Sigmoid colon (tissue), 7 donors: ENCODE results near the gene SLC39A12. TPM values are rescaled to one million over a fixed set of nuclear protein-coding genes. Genes with fewer than 3 reads are reported as not detected.
A peak's percentile ranks its signal among the peaks of the same experiment; 100 is the strongest.

Experiments used
- DNase-seq: peaks from one replicate; pipeline ENCODE4 v3.0.0-alpha.2; 2019
- H3K27ac ChIP-seq, 4 donors: fragments of 200-600 bp; sonication (generic); one replicate each; pipeline ENCODE4 v1.5.1; 2016 to 2019; ENCODE audit warnings: mild to moderate bottlenecking in 1 of 4
- H3K27me3 ChIP-seq, 3 donors: fragments of 200-600 bp; sonication (generic); one replicate each; pipeline ENCODE4 v1.5.1; 2019; ENCODE audit warnings: mild to moderate bottlenecking in 1 of 3
- H3K36me3 ChIP-seq, 4 donors: fragments of 200-600 bp; sonication (generic); one replicate each; pipeline ENCODE4 v1.5.1; 2016 to 2019
- H3K4me1 ChIP-seq, 4 donors: fragments of 200-600 bp; sonication (generic); one replicate each; pipeline ENCODE4 v1.5.1; 2017 to 2019
- H3K4me3 ChIP-seq, 4 donors: fragments of 200-600 bp; sonication (generic); one replicate each; pipeline ENCODE4 v1.5.1; 2017 to 2019; ENCODE audit warnings: mild to moderate bottlenecking in 2 of 4, moderate library complexity in 1 of 4
- H3K9me3 ChIP-seq, 4 donors: fragments of 200-600 bp in 3 of 4; sonication (generic) in 3 of 4; one replicate each; pipeline versions ENCODE4 v1.5.1 to v1.6.1; 2013 to 2019
- EP300 ChIP-seq, 4 donors: sonication (generic); formaldehyde crosslinking; IDR thresholded peaks; one replicate each; pipeline ENCODE4 v1.6.1; 2017; ENCODE audit warnings: antibody characterized with exemption in 4 of 4
- POLR2A ChIP-seq, 2 donors: fragments of 450-650 bp; IDR thresholded peaks; one replicate each; pipeline ENCODE4 v1.6.1; 2016; ENCODE audit warnings: antibody characterized with exemption in 2 of 2, mild to moderate bottlenecking in 2 of 2, moderate library complexity in 2 of 2
- POLR2AphosphoS5 ChIP-seq, 4 donors: sonication (generic); formaldehyde crosslinking; IDR thresholded peaks; one replicate each; pipeline ENCODE4 v1.6.1; 2017; ENCODE audit warnings: antibody characterized with exemption in 4 of 4
- WGBS, 2 donors: extraction: QIAGEN DNeasy Blood & Tissue Kit; methylation state at CpG; one replicate each; pipeline ENCODE4 v1.1.7; 2013; 5-methylcytosine and 5-hydroxymethylcytosine counted together
- intact Hi-C: fragments of 100-400 bp; cut with DNase I; formaldehyde crosslinking; loops from one replicate; pipeline ENCODE4 v1.15.1; 2023
- polyA plus RNA-seq, 3 donors: library from polyadenylated mRNA; stranded (reverse); fragments of 200-250 nt; gene quantifications; one replicate each; pipeline ENCODE4 v1.2.3, GENCODE V29; 2013
- total RNA-seq, 4 donors: library from RNA; depleted of rRNA; stranded (reverse); fragments of >200 nt; gene quantifications; one replicate each; pipeline ENCODE4 v1.1.0, GENCODE V29; 2016
- TF ChIP-seq, protein P1 (sequence below), 4 experiments: fragments of 450-650 bp in 3 of 4; fragments of 200-600 bp in 1 of 4; IDR thresholded peaks; one replicate each; pipeline ENCODE4 v1.5.1; 2016 to 2019; ENCODE audit warnings: antibody characterized with exemption in 4 of 4, mild to moderate bottlenecking in 3 of 4, moderate library complexity in 2 of 4
- donor health status: healthy with polysubstance abuse.
- donor health status: Bipolar disorder and iron deficiency.
- donor health status: healthy.

The SLC39A12 gene
- total and polyA plus RNA-seq, 7 donors: 0.14 to 0.16 TPM; not detected in 5

DNA sequence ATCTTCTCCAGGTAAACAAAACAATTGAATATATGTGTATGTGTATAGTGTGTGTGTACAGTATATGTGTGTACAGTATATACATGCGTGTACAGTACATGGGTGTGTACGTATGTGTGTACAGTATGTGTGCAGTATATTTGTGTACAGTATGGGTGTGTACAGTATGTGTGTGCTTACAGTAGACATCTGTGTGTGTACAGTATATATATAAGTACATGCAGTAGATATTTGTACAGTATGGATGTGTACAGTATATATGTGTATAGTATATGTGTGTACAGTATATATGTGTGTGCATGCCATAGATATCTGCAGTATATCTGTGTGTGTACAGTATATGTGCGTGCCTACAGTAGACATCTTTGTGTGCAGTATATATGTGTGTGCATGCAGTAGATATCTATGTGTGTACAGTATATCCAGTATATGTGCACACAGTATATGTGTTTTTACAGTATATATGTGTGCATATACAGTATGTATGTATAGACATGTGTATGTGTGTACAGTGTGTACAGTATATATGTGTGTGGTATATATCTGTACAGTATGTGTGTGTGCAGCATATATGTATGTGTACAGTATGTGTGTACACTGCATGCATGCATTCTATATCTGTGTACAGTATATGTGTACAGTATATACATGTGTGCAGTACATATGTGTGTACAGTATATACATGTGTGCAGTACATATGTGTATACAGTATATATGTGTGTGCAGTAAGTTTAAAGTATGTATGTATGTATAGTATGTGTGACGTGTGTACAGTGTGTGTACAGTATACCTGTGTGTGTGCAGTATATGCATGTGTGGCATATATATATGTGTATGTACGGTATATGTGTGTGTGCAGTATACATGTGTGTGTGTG is 37.3 kb upstream of the SLC39A12 start:
- H3K9me3 ChIP-seq: no peaks in the 10 kb centered on the region
- no peak for DNase-seq
- no peaks in the 10 kb centered on the region for H3K27me3 ChIP-seq
- intact Hi-C loops: loop anchor here (5.0 kb wide), 2 partner anchors 228 to 288 kb away; partner anchors contain the start of gene CACNB2
- 89 to 94% methylated on average over 5 of the region's 5 CpGs for WGBS, 2 donors
- no peak for TF ChIP-seq POLR2A (IDR thresholded peaks at IDR 0.05)
- TF ChIP-seq, protein P1, sequence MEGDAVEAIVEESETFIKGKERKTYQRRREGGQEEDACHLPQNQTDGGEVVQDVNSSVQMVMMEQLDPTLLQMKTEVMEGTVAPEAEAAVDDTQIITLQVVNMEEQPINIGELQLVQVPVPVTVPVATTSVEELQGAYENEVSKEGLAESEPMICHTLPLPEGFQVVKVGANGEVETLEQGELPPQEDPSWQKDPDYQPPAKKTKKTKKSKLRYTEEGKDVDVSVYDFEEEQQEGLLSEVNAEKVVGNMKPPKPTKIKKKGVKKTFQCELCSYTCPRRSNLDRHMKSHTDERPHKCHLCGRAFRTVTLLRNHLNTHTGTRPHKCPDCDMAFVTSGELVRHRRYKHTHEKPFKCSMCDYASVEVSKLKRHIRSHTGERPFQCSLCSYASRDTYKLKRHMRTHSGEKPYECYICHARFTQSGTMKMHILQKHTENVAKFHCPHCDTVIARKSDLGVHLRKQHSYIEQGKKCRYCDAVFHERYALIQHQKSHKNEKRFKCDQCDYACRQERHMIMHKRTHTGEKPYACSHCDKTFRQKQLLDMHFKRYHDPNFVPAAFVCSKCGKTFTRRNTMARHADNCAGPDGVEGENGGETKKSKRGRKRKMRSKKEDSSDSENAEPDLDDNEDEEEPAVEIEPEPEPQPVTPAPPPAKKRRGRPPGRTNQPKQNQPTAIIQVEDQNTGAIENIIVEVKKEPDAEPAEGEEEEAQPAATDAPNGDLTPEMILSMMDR (IDR thresholded peaks at IDR 0.05): no peak
- no peak for TF ChIP-seq POLR2AphosphoS5 (IDR thresholded peaks at IDR 0.05)
- no peak overlapping the region for H3K4me3 ChIP-seq
- H3K27ac ChIP-seq: peak overlapping the region in 1 of 4 donors; percentile 40
- no peaks in the 10 kb centered on the region for H3K36me3 ChIP-seq
- H3K4me1 ChIP-seq: peaks cover 0 to 36% (median 23%) of the 10 kb centered on the region in 4 donors

DNA sequence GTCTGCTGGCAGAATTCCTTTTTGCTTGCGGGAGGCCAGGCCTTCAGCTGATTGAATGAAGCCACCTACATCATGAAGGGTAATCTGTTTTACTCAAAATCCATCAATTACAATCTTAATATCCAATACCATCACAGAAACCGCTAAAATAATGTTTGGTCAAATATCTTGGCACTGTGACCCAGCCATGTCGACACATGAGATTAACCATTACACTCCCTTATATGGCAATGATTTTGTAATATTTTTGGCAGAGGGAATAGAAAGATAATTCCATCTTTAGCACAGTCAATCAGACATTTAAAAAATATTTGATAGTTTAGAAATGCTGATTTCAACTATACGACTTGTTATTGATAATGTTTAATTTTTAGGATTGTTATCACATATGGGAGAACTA is 36.5 kb upstream of the SLC39A12 start:
- intact Hi-C loops: loop anchor here (5.0 kb wide), 1 partner anchor 287 kb away; no protein-coding TSS in a partner anchor
- peak overlapping the region in 1 of 4 donors; percentile 40 for H3K27ac ChIP-seq
- WGBS, 2 donors: 89 to 93% methylated on average over 4 of the region's 4 CpGs
- no peaks in the 10 kb centered on the region for H3K36me3 ChIP-seq
- H3K27me3 ChIP-seq: no peaks in the 10 kb centered on the region
- no peak overlapping the region for H3K4me3 ChIP-seq
- H3K9me3 ChIP-seq: no peaks in the 10 kb centered on the region
- TF ChIP-seq POLR2AphosphoS5 (IDR thresholded peaks at IDR 0.05) (peak; percentile 69 to 88 (median 83)), POLR2A (IDR thresholded peaks at IDR 0.05) (no peak)
- no peak for DNase-seq
- peaks cover 0 to 36% (median 21%) of the 10 kb centered on the region in 4 donors for H3K4me1 ChIP-seq

DNA sequence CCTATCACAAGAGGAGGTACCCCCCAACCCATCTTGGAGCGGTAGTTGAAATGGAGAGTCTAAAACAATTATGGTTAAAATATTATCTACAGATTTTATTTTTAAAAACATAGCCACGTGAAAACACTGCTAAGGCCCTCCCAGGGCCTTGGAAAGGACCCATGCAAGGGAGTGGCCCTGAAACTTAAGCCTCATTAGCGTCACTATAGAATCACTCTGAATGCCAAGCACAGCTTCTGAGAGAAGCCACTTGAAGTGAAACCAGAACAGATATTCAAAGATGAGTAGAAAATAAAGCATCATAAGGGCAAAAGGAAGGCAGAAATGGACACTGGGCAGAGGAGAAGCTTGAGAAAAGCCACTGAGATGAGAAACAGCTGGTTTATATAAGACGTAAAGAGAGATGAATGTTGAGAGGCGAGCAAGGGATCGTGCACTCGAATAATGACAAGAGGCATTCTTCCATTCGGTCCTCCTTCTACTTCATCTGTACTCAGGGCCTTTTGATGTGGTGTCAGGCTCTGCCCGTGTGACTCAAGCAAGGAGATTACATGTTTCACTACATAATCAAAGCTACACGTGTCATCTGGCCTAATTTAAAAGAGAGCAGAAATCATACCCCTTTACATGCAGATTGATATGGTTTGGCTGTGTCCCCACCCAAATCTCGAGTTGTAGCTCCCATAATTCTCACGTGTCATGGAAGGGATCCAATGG is 33.4 kb upstream of the SLC39A12 start:
- TF ChIP-seq POLR2AphosphoS5 (IDR thresholded peaks at IDR 0.05): no peak
- no peak for TF ChIP-seq EP300 (IDR thresholded peaks at IDR 0.05)
- no peak for TF ChIP-seq POLR2A (IDR thresholded peaks at IDR 0.05)
- TF ChIP-seq, protein P1 (IDR thresholded peaks at IDR 0.05): no peak
- intact Hi-C loops: loop anchor here (5.0 kb wide), 1 partner anchor 284 kb away; no protein-coding TSS in a partner anchor
- H3K9me3 ChIP-seq: no peaks in the 10 kb centered on the region
- 74 to 90% methylated on average over 12 of the region's 12 CpGs for WGBS, 2 donors
- DNase-seq: no peak
- peaks cover 0 to 39% (median 17%) of the 10 kb centered on the region in 4 donors for H3K4me1 ChIP-seq
- no peaks in the 10 kb centered on the region for H3K27me3 ChIP-seq
- H3K36me3 ChIP-seq: no peaks in the 10 kb centered on the region
- H3K27ac ChIP-seq: peak overlapping the region in 1 of 4 donors; percentile 14
- H3K4me3 ChIP-seq: no peak overlapping the region

DNA sequence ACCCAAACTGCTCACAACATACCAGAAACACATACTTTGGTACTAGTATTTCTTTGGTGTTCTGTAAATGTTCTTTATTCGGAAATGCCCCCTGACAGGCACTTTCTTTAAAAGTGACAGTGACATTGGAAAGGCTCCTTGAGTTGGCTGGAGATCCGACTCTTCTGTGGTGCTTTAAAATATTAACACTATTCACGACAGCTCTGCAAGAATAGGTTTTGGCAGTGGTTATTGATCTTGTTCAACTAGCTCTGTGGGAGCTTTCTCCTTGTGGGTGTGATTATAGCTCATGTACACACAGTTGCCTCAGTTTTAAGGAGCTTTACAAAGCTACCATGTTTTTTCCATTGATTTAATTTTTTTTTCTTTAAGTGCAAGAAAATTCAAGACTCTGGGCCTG is 30.3 kb upstream of the SLC39A12 start:
- intact Hi-C loops: loop anchor here (5.0 kb wide), 1 partner anchor 141 kb away; no protein-coding TSS in a partner anchor
- TF ChIP-seq EP300 (IDR thresholded peaks at IDR 0.05) (no peak), POLR2A (IDR thresholded peaks at IDR 0.05) (no peak), POLR2AphosphoS5 (IDR thresholded peaks at IDR 0.05) (no peak)
- TF ChIP-seq, protein P1 (IDR thresholded peaks at IDR 0.05): no peak
- Histone ChIP-seq H3K4me1 (peaks cover 0 to 22% (median 7%) of the 10 kb centered on the region in 4 donors), H3K4me3 (no peak overlapping the region), H3K27ac (no peak overlapping the region), H3K27me3 (no peaks in the 10 kb centered on the region), H3K9me3 (no peaks in the 10 kb centered on the region), H3K36me3 (no peaks in the 10 kb centered on the region)
- no peak for DNase-seq
- WGBS, 2 donors: 86 to 91% methylated on average over 3 of the region's 3 CpGs

DNA sequence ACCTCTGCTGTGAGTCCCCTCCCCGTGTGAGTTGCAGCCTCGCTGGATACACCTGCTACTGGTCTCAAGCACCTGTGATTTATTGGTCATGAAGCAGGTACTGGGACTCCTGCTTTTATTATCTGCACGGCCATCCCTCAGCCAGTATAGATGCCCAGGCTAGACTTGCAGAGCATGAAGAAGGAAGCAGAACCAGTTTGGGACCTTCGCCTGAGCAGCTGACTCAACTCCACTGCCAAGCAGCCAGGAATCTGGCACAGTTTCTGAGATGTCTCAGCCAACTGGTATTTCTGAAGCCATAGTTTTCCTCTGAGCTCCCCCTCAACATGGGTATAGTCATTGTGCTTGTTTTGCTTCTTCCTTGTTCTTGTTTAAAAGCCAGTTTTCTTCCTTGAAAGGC is 28.0 kb upstream of the SLC39A12 start:
- peaks cover 0 to 22% (median 7%) of the 10 kb centered on the region in 4 donors for H3K4me1 ChIP-seq
- H3K9me3 ChIP-seq: no peaks in the 10 kb centered on the region
- H3K27ac ChIP-seq: peak overlapping the region in 2 of 4 donors; percentile 63 to 66
- WGBS, 2 donors: 18 to 64% methylated on average over 4 of the region's 4 CpGs
- H3K27me3 ChIP-seq: no peaks in the 10 kb centered on the region
- H3K36me3 ChIP-seq: no peaks in the 10 kb centered on the region
- TF ChIP-seq POLR2AphosphoS5 (IDR thresholded peaks at IDR 0.05) (peak in 2 of 4 donors; percentile 31 to 48), EP300 (IDR thresholded peaks at IDR 0.05) (no peak)
- intact Hi-C loops: loop anchor here (5.0 kb wide), 1 partner anchor 139 kb away; no protein-coding TSS in a partner anchor
- no peak overlapping the region for H3K4me3 ChIP-seq
- peak; percentile 83 for DNase-seq
